Measurements from ENCODE around the gene EIF2S1.
"Not testable (repeated sequence)": the region's sequence is repeated elsewhere in the genome, so short reads cannot be mapped to it uniquely, and the experiment has no call there.

The EIF2S1 gene

GRCh38 chr14:67372833-67373232 is 12.7 kb downstream of the EIF2S1 start:
- DNase-seq: no peak

DNA sequence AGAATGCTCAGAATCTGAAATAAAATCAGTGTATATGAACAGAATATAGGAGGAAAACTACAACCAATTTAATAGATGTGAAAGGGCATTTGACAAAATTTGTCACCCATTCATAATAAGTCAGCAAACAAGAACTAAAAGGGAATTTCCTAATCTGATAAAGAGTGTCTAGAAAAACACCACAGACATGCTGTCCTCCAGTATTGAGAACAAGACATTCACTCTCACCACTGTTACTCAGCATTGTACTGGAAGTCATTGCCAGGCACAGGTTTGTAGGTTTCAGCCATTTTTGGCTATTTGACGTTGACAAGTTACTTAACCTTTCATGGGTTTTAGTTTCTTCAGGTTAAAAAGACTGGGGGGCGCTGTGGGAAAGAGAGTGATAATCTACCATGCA is 13.2 kb downstream of the EIF2S1 start:
- no peak for DNase-seq

DNA sequence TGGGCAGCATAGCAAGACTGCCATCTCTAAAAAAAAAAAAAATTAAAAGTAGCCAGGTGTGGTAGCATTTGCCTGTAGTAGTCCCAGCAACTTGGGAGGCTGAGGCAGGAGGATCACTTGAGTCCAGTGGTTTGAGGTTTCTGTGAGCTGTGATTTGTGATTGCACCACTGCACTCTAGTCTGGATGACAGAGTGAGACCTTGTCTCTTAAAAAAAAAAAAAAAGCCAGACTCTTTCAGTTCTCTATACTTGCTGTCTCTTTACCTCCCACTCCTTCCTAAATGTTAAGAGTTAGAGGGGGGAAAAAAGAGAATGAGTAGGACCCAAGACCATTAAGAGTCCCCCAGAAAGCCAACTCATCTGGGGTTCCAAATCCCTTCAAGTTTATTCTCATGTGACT is 17.8 kb downstream of the EIF2S1 start:
- DNase-seq: no peak

- DNase-seq: no peak
Measured at GRCh38 chr14:67385120-67385519, 25.0 kb downstream of the EIF2S1 start.

GRCh38 chr14:67385618-67386017 is 25.5 kb downstream of the EIF2S1 start:
- DNase-seq: no peak

GRCh38 chr14:67387195-67387594 is 27.1 kb downstream of the EIF2S1 start:
- no peak for DNase-seq

DNA sequence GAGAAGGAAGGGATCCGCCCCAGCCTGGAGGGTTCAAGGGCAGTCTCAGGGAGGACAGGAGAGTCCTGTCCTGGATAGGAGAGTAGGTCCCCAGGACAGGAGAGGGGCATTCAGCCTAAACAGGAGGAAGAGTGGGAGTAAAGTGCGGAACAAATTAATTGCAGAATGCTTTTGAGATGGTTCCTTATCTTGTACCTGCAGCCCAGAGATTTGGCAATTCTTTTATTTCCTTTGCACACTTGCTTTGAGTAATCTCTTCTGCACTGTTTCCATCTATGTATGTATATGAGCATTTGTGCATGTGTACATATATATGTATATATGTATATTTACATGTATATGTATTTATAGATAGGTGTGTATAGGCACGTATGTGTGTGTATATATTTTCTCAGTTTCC is 29.1 kb downstream of the EIF2S1 start:
- DNase-seq: no peak

GRCh38 chr14:67389811-67390534 is 29.8 kb downstream of the EIF2S1 start:
- no peak for DNase-seq

DNA sequence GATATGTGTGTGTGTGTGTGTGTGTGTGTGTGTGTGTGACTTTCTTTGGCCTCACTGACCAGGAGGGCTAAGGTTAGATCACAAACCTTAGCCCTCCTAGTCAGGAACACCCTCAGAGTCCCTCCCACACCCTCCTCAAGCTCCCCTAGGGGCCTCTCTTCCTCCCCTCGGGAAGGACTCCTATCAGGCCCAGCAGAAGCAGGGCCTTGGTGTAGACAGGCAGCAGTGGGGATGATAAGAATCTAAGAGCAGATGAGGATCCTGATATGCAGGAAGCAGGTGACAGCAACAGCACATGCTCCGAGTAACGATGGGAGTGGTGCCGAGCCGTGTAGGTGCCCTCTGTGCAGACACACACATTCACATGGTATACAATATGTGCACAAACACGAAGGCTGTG is 31.1 kb downstream of the EIF2S1 start:
- no peak for DNase-seq

GRCh38 chr14:67392123-67392522 is 32.0 kb downstream of the EIF2S1 start:
- DNase-seq: no peak

DNA sequence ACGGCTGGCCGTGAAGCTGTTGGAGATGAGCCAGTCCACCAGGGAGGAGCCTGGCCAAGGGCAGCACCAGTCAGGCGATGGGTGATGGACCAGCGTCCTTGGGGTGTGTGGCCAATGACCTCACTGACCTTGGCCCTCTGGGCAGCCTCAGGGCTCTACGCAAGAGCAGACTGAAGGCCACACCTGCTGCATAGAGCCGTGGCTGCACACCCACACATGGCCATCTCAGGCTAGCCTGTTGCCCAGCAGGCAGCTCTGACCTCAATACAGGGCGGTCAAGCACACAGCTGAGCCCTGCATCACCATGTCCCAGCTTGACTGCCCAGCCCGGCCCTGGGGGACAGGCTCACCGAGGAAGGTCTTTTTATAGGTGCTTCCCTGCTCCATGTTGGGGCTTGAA is 32.7 kb downstream of the EIF2S1 start:
- no peak for DNase-seq

DNA sequence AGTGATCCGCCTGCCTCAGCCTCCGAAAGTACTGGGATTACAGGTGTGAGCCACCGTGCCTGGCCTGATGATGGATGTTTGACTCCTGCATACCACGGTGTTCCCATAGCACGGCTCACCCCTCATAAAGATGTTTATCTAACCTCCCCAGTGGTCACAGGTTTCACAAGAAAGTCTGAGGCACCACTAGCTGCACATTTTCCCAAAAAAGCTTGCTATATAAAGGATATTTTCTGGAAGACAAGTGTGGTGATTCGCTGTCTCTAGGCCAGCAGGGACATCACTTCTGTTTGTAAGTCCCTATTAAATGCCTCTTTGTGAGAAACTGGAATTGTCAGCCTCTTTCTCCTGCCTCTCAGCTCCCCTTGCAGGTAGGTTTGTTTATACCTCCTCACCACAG is 33.6 kb downstream of the EIF2S1 start:
- DNase-seq: no peak

DNA sequence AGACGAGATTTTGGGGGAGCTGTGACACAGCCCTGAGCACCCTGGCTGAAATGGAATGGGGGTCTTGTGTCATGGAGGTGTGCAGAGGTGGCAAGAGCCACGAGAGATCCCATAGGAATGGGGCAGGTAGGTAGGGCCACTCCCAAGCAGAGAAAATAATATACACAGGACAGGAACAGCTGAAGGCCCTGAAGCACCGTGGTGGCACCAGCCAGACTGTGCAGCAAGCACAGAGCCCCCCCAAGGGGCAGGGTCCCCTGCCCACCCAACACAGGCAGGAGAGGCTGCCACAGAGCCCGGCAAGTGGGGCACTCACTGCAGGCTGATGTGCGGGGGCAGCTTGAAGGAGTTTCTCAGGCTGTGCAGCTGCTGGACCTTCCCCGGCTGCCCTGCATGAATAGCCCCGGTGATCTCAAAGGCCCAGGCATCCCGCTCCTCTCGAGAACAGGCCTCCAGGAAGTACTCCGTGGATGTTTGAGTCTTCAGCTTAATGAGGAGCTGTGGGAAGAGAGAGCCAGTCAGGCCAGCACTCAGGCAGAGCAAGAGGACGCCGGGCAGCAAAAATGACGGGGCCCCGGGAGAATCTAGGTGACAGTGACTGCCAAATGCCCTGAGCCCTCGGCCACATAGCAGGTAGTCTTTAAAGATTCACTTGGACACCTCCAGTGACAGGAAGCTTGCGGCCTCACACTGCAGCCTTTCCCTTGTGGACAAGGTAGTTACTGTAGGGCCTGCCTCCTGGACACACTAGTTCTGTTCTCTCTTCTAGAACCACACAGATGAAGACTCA is 35.2 kb downstream of the EIF2S1 start:
- no peak for DNase-seq

GRCh38 chr14:67395876-67396189 is 35.7 kb downstream of the EIF2S1 start:
- no peak for DNase-seq

DNA sequence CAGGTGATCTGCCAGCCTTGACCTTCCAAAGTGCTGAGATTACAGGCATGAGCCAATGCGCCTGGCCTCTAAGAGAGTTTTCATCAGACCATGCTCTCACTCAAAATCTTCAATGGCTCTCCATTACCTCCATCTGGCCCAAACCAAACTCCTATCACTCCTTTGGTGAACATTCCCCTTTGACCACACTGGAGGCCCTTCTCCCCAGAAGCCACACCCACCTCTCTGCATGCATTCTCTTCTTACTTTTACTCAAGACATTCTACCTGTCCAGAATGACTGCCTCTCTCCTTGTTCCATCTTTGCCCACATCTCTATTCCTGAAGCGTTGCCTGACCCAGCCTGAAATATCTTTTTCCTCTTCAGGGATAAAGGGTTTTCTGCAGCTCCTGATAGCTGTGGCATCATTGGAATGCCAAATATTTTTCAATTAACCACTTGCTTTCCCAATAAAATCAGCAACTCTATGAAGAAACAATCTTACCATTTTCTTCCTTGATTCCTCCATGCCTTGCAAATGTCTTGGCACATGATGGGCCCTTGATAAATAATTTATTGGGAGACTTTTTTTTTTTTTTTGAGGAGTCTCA is 36.3 kb downstream of the EIF2S1 start:
- no peak for DNase-seq

- no peak for DNase-seq
Measured at GRCh38 chr14:67397536-67397935, 37.4 kb downstream of the EIF2S1 start.

- DNase-seq: no peak
Measured at GRCh38 chr14:67400434-67400833, 40.3 kb downstream of the EIF2S1 start.

GRCh38 chr14:67405771-67406170 is 45.6 kb downstream of the EIF2S1 start:
- no peak for DNase-seq

DNA sequence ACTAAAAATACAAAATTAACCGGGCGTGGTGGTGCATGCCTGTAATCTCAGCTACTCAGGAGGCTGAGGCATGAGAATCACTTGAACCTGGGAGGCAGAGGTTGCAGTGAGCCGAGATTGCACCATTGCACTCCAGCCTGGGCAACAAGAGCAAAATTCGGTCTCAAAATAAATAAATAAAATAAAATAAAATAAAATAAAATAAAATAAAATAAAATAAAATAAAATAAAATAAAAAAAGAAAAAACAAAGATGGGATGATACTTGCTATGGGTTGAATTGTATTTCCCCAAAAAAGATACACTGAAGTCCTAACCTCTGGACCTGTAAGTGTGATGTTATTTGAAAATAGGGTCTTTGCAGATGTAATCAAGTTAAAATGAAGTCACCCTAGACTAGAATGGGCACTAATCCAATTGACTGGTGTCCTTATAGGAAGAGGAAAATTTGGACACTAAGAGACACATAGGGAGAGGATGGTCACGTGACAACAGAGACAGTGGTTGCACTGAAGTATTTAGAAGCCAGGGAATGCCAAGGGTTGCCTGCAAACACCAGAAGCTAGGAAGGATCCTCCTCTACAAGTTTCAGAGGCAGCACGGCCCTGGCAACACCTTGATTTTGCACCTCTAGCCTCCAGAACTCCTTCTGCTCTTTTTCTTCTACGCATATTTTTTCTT is 48.1 kb downstream of the EIF2S1 start:
- DNase-seq: not testable (repeated sequence)

- no peak for DNase-seq
Measured at GRCh38 chr14:67409461-67409860, 49.3 kb downstream of the EIF2S1 start.

- no peak for DNase-seq
Measured at GRCh38 chr14:67410313-67410712, 50.2 kb downstream of the EIF2S1 start.

GRCh38 chr14:67411370-67411769 is 51.2 kb downstream of the EIF2S1 start:
- no peak for DNase-seq

GRCh38 chr14:67411820-67412421 is 51.8 kb downstream of the EIF2S1 start, which contains the start of gene PLEK2:
Gene PLEK2, minus strand, starts transcription at chr14:67412165. Its CDS starts 106 bp downstream, at chr14:67412059.
- peak; percentile 54 for DNase-seq
